OCI-LY1 (cell line): ENCODE data around the gene PLXND1.
A peak's percentile ranks its signal among the peaks of the same experiment; 100 is the strongest.

Experiments used
- H2AFZ ChIP-seq: fragments of 200-600 bp; sonication (generic), shearing (Covaris generic); 2 replicates; pipeline ENCODE4 v1.6.0; 2014; ENCODE audit warnings: antibody characterized with exemption, mild to moderate bottlenecking, low read length
- H3F3A ChIP-seq: fragments of 200-600 bp; sonication (generic), shearing (Covaris generic); 2 replicates; pipeline ENCODE4 v1.6.0; 2014; ENCODE audit warnings: mild to moderate bottlenecking, antibody characterized with exemption, low read length, moderate library complexity; ENCODE audit not compliant: insufficient read depth
- H3K27ac ChIP-seq: fragments of 200-600 bp; sonication (generic); 2 replicates; pipeline ENCODE4 v1.5.1; 2014; ENCODE audit warnings: low read length, mixed run types, mild to moderate bottlenecking, low read depth; ENCODE audit not compliant: poor library complexity, severe bottlenecking
- H3K27me3 ChIP-seq: fragments of 200-600 bp; sonication (generic); 2 replicates; pipeline ENCODE4 v1.6.0; 2014; ENCODE audit warnings: antibody characterized with exemption, mild to moderate bottlenecking, low read length, moderate library complexity; ENCODE audit not compliant: insufficient read depth
- H3K36me3 ChIP-seq: fragments of 200-600 bp; sonication (generic); 2 replicates; pipeline ENCODE4 v1.6.1; 2014; ENCODE audit warnings: mild to moderate bottlenecking, antibody characterized with exemption, low read length, moderate library complexity, mixed read lengths; ENCODE audit not compliant: insufficient read depth
- H3K4me1 ChIP-seq: fragments of 200-600 bp; sonication (generic); 2 replicates; pipeline ENCODE4 v1.5.1; 2014; ENCODE audit warnings: mild to moderate bottlenecking, low read length, moderate library complexity; ENCODE audit not compliant: insufficient read depth, severe bottlenecking
- H3K4me2 ChIP-seq: fragments of 200-600 bp; sonication (generic), shearing (Covaris generic); 2 replicates; pipeline ENCODE4 v1.6.1; 2014; ENCODE audit warnings: low read length
- H3K4me3 ChIP-seq: fragments of 200-600 bp; sonication (generic); 2 replicates; pipeline ENCODE4 v1.5.1; 2014; ENCODE audit warnings: low read length, low read depth, mild to moderate bottlenecking, mixed read lengths; ENCODE audit not compliant: poor library complexity, severe bottlenecking
- H3K79me2 ChIP-seq: fragments of 200-600 bp; shearing (Covaris generic); 2 replicates; pipeline ENCODE4 v1.6.1; 2016; ENCODE audit warnings: mixed run types, low read length, mixed read lengths; ENCODE audit not compliant: insufficient read depth
- H3K9ac ChIP-seq: fragments of 200-600 bp; sonication (generic), shearing (Covaris generic); 2 replicates; pipeline ENCODE4 v1.6.1; 2014; ENCODE audit warnings: mild to moderate bottlenecking, low read length, mixed read lengths
- H3K9me2 ChIP-seq: fragments of 200-600 bp; sonication (generic), shearing (Covaris generic); 2 replicates; pipeline ENCODE4 v1.6.1; 2014; ENCODE audit warnings: low read depth, mild to moderate bottlenecking, low read length, mixed read lengths
- H3K9me3 ChIP-seq: fragments of 200-600 bp; shearing (Covaris generic); 2 replicates; pipeline ENCODE4 v1.6.1; 2014; ENCODE audit warnings: low read length, mixed read lengths
- H4K20me1 ChIP-seq: fragments of 200-600 bp; sonication (generic), shearing (Covaris generic); 2 replicates; pipeline ENCODE4 v1.6.0; 2016; ENCODE audit warnings: mild to moderate bottlenecking, low read length; ENCODE audit not compliant: insufficient read depth
- CTCF ChIP-seq: fragments of 200-600 bp; sonication (generic), shearing (Covaris generic); IDR thresholded peaks from 2 replicates; pipeline ENCODE4 v1.5.1; 2017; ENCODE audit warnings: mild to moderate bottlenecking, antibody characterized with exemption, low read length, moderate library complexity, mixed read lengths
- EZH2 ChIP-seq: fragments of 200-600 bp; sonication (generic), shearing (Covaris generic); IDR thresholded peaks from 2 replicates; pipeline ENCODE4 v1.8.0; 2017; ENCODE audit warnings: borderline replicate concordance, mixed run types, mild to moderate bottlenecking, antibody characterized with exemption, low read length, moderate library complexity, mixed read lengths

The PLXND1 gene

GRCh38 chr3:129608936-129609590, 2.6 kb upstream of the PLXND1 start:
- Histone ChIP-seq H3K27me3 (peaks cover 17% of the 10 kb centered on the region), H3F3A (no peaks in the 10 kb centered on the region), H2AFZ (no peak overlapping the region), H3K9me2 (no peaks in the 10 kb centered on the region), H3K9me3 (no peaks in the 10 kb centered on the region), H3K4me2 (no peak overlapping the region), H3K27ac (no peak overlapping the region), H3K4me1 (peaks cover 17% of the 10 kb centered on the region), H3K4me3 (no peak overlapping the region), H3K36me3 (no peaks in the 10 kb centered on the region), H4K20me1 (no peaks in the 10 kb centered on the region), H3K9ac (no peak overlapping the region), H3K79me2 (no peaks in the 10 kb centered on the region)
- TF ChIP-seq EZH2 (no peak), CTCF (no peak)

GRCh38 chr3:129608087-129608935, 1.8 kb upstream of the PLXND1 start:
- no peaks in the 10 kb centered on the region for H3F3A ChIP-seq
- no peak overlapping the region for H3K27ac ChIP-seq
- H3K27me3 ChIP-seq, result peaks cover 17% of the 10 kb centered on the region
- H3K36me3 ChIP-seq, result no peaks in the 10 kb centered on the region
- H3K9me3 ChIP-seq, result no peaks in the 10 kb centered on the region
- TF ChIP-seq EZH2, result no peak
- TF ChIP-seq CTCF, result peak; percentile 33; the same call in 1 of the 2 replicates
- no peak overlapping the region for H3K4me2 ChIP-seq
- H3K9ac ChIP-seq, result no peak overlapping the region
- H2AFZ ChIP-seq, result no peak overlapping the region
- H3K79me2 ChIP-seq, result no peaks in the 10 kb centered on the region
- H3K4me1 ChIP-seq, result peaks cover 17% of the 10 kb centered on the region
- no peaks in the 10 kb centered on the region for H4K20me1 ChIP-seq
- H3K9me2 ChIP-seq, result no peaks in the 10 kb centered on the region
- no peak overlapping the region for H3K4me3 ChIP-seq

GRCh38 chr3:129607391-129608068, 1.1 kb upstream of the PLXND1 start:
- Histone ChIP-seq H3K9me2 (no peaks in the 10 kb centered on the region), H4K20me1 (no peaks in the 10 kb centered on the region), H3K27ac (no peak overlapping the region), H3K4me1 (peaks cover 17% of the 10 kb centered on the region), H3K4me3 (peak overlapping the region; percentile 64), H3K27me3 (peaks cover 17% of the 10 kb centered on the region), H3K79me2 (no peaks in the 10 kb centered on the region), H3K9me3 (no peaks in the 10 kb centered on the region), H3F3A (no peaks in the 10 kb centered on the region), H3K36me3 (no peaks in the 10 kb centered on the region), H3K4me2 (peak overlapping the region; percentile 76), H3K9ac (peak overlapping the region; percentile 47; the same call in 1 of the 2 replicates), H2AFZ (no peak overlapping the region)
- TF ChIP-seq EZH2 (no peak), CTCF (no peak)
